Fibroblast of gingiva (primary cell): ENCODE data around the gene GRIP2.

Experiments
- DNase-seq: peaks from one replicate; pipeline ENCODE4 v3.0.0-alpha.2; 2011; ENCODE audit warnings: low read depth

The GRIP2 gene

DNA sequence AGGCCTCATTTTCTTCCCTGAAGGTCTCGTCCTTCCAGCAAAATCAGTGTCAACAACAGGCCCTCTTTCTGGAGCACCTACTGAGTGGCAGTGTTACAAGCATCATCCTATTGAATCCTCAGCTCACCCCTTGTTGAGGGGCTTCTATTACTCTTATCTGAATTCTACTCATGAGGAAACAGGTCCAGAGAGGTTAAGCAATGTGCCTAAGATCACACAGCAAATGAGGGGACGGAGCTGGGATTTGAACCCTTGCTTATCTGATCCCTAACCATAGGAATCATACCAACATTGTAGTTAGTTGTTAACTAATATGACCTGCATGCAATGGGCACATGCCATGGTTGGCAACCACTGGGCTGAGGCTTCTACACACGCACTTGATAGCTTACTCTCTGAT lies 74.7 kb downstream of the GRIP2 start:
- DNase-seq, result no peak

DNA sequence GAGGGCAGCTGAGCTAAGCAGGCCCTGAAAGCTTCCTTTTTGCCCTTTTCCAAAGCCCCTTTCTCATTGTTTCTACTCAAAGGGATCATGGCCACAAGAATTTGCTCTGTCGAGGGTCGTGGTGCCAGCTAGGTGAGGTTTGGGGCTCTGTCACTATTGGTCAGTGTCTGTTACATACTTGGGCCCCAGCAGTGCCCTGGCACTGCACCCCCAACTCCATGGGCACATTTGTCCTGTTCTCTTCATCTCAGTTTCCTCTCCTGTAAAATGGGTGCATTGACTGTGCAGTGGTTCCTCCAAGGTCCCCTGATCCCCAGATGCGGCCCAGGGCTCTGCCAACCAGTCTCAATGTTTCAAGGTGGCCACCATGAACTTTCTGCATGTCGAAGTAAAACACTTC lies 75.6 kb downstream of the GRIP2 start:
- no peak for DNase-seq

DNA sequence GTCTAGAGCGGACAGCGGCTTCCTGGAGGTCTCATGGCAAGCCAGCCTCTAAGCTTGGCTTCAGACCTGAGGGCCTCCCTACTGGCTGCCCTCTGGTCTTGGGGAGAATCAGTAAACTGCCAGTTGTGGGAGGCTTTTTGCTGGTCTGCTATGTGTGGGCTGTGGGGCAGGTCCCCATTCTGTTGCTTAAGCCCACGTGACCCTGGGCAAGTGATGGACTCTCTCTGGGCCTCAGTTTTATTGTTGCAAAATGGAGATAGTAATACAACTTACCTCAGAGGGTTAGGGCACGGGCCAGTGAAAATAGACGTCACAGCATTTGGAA lies 76.0 kb downstream of the GRIP2 start:
- no peak for DNase-seq

DNA sequence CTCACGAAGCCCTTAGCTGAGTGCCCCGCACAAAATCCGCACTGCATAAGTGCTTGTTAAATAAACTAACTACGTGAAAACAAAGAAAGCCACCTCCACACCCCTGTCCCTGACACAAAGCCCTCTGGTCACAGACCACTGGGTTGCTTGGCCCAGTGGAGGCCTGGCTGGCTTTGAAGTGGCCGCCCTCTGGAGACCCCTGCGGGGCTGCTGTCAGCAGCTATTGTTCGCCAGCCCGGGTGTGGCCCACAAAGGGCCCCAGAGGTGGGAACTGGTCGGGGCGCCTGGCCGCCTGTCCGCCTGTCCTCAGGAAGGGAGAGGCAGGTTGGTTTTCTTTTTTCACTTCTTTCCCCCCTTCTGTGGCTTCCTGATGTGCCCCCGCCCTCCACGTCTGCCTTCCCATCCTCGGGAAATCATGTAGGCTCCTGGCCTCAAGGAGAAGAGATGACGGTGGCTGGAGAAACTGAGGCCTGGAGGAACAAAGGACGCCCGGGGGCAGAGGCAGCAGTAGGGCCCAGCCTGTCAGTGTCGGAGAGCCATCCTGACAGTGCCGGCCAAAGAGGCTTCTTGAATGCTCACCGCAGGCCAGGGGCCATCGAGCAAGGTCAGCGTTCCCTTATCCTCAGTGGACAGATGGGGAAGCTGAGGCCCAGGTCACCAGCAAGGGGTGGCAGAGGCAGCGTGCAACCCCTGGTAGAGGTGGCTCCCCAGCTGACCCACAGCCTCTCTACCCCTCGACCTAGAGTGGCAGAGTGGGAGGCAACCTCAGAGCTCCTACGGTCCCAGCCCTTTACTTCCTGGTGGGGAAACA lies 76.6 kb downstream of the GRIP2 start:
- DNase-seq, result no peak

DNA sequence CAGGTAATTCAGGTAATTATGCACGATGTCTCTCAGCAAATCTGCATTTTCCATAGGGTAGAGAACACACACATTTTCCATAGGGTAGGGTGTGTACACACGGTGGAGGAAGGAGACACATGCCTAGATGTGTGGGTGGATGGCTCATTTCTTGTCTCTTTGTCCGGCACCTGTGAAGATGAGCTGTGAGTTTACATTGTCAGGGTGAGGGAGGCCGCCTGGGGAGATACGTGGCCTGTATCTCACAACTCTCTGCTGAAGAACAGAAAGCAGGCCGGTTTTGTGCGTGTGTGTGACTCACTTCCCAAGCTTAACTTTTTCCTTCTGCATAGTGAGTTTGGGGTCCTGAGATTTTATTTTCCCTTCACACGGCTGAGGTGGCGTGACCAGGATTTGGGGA lies 77.4 kb downstream of the GRIP2 start:
- DNase-seq, result no peak

DNA sequence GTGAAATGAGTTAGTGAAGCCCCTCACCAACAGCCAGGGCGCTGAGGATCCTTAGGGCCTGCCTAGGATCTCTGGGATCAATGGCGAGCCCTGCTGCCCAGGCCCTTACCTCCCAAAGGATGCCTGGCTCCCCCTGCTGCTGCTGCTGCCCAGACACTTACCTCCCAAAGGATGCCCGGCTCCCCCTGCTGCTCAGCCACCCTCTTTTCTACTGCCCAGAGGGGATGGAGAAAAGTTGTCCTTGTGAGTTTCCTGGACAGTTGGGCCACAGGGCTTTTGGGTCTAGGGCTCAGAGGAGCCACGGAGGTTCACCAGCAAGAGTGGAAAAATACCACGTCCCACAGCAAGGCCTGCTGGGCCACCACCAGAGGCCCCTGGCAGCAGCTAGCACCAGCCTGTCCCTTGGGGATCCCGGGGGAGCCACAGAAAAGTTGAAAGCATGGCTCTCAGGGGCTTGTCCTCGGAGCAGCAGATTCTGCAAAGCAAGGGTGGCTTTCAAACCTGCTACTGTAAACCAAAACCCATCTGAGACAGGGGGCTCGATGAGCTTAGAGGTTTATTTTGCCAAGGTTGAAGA lies 78.3 kb downstream of the GRIP2 start:
- DNase-seq, result peak; percentile 68

DNA sequence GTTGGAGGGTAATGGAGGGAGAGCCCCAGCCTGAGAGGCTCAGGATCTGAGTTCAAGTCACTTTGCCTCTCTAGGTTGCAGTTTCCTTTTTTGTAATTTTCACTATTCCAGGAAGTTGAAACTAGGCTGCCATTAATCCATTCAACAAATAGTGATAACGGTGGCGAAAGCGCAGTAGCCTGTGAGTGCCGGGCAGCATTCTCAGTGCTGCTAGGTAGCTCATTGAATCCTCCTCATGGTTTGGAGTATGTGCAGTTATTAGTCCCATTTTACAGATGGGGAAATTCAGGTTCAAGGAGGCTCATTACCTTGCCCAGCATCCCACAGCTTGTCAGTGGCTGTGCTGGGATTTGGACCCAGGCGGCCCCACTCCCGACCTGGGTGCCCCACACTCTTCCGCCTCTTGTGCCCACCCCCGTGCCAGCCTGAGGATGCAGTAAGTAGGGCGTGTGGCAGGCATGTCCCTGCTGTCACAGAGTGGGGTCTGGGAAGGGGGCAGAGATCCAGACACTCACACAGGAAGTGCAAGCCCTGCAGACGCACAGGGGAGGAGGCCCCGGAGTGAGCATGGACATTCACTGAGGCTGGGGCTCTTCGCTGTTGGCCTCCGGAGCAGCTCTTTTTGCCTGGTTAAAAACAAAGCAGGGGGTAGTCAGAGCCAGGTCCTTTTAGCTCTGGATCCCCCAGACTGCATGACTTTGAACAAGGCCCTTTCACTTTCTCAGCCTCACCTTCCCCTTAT lies 79.0 kb downstream of the GRIP2 start:
- no peak for DNase-seq

DNA sequence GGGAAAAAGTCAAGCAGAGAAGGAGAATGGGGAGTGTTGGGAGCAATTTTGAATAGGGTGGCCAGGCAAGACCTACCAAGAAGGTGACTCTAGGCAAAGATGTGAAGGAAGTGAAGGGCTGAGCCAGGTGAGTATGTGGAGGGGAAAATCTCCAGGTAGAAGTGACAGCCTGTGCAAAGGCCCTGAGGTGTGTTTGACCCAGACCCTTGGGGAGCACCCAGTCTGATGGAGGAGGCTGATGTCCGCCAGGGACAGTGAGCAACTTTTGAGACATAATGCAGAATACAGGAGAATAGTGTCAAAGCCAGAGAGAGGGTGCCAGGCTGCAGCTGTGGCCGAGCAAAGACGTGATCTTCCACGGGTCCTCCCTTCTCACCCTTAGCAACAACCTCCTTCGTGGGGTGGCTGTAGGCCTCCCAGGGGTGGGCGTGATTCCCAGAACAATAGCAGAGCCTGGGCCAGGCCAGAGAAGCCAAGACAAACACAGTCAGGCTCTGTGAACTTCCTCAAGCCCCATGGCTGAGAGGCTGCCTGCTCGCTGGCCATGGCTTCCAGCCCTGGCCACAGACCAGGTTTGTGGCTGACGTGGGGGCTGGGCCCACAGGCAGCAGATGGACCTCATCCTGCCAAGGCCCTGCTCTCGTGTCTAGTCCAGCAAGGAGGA lies 79.7 kb downstream of the GRIP2 start:
- peak; percentile 98 for DNase-seq

DNA sequence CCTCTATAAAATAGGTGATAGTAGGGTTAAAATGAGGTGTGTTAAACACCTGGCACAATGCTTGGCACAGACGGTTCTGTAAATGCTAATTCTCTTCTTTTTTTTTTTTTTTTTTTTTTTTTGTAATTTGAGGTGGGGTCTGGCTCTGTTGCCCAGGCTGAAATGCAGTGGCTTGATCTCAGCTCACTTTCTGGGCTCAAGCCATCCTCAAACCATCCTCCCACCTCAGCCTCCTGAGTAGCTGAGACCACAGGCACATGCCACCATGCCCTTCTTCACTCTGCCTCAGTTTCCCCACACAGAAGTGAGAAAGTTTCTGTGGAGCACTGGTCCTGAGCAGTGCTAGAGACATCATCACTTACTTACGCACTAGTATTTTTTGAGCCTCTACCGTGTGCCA lies 80.4 kb downstream of the GRIP2 start:
- DNase-seq, result no peak

DNA sequence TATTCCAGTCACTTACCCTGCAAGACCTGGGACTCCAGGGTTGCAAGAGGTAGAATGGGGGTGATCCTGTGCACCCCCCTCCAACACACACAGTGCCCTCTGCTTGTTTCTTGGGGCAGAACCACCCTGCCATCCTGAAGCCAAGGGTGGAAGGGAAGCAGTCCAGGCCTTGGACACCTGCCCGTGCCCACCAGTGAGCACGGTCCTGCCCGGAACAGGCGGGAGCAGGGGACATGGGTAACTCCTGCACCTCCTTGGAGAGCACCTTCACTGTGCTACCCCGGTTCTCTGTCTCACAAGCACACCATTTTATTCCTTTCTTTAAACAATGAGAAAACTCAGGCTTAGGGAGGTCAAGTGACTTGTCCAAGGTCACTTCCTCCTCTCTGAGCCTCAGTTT lies 80.8 kb downstream of the GRIP2 start:
- no peak for DNase-seq

DNA sequence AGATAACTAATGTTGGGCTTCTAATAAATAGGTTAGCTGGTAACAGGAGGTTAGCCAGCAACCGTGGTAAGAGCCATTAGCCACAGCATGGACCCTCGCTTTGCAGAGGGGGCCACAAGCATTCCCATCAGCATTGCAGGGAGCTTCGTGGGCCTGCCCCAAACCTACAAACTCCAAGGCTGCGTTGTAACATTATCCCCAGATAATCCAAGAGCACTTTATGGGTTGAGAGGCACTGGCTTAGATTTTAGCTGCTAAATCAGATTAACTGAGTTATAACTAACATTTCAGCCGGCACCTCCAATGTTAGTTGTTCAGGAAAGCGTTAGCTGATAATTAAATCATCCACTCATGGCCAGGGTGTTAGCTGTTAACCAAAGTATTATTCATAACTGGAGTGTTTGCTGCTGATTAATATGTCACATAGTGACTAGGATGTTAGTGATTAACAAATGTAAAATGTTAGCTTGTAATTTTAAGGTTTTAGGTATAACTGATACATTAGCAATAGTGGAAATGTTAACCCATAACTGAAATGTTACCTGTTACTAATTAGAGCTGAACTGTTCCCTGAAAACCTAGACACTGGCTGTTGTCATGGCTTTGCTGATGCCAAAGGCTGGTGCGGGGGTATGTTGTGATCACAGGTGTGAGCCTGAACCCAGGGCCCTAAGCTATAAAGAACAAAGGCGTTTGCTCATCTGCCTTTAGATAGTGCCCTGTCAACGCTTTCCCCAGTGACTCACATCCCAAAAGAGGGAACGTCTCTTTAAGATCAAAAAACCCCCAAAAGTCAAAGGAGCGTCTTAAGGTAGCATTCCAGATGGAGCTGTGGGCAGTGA lies 81.5 kb downstream of the GRIP2 start:
- no peak for DNase-seq

DNA sequence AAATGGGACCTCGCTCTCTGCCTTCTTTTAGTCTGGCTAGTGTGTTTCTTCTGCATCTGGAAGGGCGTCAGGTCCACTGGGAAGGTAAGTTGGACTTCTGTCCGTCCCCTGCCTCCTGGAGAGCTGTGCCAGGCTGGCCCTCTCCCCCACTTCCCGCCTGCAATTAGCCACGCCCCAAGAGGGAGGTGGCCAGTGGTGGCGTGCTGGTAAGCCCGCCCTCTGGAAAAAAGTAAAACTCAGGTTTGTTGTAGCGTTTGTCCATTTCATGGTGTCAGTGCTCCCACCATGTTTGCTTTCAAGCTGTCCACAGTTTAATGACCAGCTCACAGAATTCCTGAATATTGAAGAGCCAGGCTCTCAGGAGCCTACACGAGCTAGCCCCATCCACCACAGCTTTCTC lies 82.1 kb downstream of the GRIP2 start:
- DNase-seq, result no peak

DNA sequence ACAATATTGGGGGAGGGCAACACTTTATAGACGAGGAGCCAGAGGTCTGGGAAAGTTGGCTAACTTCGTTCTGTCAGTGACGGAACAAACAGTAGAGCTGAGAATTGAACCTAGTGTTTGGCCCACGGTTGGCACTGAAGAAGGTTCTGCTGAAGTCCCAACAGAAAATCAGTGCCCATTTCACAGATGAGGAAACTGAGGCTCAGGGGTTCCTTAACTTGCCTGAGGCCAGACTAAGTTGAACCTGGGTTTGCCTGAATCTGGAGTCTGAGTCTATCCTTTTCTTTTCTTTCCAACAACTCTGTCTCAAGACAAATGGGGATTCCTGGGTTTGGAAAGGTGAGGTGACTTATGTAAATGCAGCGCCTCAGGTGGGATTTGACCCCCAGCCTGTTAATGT lies 82.7 kb downstream of the GRIP2 start:
- no peak for DNase-seq

DNA sequence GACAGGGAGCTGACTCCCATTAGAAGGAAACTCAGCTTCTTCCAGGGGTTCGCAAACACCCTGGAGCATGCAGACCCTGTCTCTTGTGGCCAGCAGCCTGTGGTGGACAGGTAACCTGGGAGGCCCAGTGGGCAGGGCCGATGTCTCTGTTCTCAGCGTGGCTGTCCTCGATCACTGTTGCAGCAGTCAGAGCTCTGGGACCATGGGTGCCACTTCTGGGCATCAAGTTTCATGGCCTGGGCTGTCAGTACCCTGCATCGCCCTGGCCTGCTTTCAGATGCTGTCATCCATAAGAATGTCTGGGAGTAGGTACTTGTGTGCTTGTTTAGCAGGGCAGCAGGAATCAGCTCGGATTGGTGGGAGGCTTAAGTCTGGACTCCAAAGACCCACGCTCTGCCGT lies 83.3 kb downstream of the GRIP2 start:
- no peak for DNase-seq

DNA sequence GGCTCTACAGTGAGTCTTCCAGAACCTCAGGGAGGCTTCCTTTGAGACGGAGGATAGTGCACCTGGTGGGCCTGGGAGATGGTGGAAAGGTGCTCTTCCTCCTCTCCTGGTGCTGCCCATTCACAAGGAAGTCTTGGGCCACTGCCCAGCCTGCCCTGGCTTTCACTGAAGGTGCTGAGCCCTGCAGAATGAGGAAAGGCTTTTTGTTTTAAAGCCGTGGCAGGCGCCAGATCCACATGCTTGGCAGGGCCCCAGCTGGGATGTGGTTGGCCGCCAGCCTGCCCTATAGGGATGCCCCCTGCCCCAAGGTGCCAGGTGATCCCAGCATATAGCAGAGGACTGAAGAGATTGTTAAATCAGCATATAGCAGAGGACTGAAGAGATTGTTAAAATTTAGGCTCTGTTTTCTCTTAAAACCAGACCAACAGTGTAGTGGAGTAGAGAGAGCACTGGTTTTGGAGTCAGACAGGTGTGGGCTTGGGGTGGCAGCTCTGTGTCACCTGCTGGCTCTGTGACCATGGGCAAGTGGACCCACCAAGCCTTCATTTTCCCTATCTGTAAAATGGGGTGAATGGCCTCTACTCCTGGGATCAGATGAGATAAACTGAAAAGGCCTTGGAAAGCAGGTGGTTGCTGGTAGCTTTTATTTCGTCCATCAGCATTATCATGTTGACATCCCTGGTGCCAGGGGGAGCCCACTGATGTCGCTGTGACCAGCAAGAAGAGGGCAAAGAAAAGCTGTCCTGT lies 84.4 kb downstream of the GRIP2 start:
- no peak for DNase-seq

DNA sequence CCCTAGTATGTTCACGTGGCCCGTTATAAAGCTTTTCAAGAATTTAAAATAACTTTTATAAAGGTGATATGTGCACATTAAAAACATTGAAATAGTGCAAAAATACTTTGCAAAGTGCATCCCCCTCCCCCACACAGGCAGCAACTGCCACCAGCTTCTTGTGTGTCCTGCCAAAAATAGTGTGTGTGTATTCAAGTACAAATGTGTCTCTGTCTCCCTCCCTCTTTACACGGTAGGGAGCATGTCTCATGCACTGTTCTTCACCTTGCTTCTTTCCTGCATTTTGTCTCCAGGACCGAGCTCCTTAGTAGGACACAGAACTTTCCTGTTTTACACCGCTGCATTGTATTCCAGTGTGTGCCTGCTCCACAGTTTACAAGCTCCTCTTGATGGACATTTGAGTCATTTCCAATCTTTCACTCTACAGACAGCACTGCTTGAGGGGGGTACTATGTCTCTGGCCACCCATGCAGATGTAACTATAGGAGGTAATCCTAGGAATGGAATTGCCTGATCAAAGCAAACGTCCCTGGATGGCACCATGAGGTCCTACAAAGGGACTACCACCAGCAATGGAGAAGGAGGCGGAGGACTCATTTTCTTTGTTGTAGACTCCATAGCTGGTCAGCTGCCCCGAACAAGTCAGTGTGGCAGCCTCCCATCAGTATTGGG lies 85.4 kb downstream of the GRIP2 start:
- DNase-seq, result no peak

DNA sequence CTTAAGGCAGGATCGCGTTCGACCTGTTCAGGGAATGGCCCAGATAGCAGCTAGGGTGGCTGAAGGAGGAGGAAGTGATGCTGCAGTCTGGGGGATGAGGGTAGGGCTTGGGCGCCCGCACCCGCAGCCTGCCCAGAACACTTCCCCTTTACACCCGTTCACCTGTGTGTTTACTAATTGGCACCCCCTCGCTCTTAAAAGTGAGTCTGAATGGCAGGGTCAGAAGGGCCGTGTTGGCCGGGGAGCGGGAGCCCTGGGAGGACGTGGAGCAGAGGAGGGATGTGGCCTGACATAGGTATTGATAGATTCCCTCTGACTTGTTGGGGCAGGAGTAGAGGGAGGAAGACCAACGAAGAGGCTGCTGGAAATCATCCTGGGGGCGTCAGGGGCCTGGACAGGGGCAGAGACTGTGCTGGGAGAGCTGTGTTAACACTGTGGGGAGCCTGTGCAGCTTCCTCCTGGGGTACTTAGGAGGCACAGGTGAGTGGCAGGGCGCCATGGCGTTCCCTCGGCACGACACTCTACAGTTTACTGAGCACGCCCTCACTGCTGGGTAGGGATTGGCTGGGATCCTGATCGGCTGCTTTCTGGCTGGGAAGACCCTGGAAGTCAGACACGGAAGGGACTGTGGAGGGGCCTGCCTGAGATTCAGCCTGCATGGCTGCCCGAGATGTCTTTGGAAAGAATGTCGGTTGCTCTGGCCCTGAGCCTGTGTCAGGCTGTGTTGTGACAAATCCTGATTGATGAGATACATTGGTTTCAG lies 86.1 kb downstream of the GRIP2 start:
- no peak for DNase-seq

DNA sequence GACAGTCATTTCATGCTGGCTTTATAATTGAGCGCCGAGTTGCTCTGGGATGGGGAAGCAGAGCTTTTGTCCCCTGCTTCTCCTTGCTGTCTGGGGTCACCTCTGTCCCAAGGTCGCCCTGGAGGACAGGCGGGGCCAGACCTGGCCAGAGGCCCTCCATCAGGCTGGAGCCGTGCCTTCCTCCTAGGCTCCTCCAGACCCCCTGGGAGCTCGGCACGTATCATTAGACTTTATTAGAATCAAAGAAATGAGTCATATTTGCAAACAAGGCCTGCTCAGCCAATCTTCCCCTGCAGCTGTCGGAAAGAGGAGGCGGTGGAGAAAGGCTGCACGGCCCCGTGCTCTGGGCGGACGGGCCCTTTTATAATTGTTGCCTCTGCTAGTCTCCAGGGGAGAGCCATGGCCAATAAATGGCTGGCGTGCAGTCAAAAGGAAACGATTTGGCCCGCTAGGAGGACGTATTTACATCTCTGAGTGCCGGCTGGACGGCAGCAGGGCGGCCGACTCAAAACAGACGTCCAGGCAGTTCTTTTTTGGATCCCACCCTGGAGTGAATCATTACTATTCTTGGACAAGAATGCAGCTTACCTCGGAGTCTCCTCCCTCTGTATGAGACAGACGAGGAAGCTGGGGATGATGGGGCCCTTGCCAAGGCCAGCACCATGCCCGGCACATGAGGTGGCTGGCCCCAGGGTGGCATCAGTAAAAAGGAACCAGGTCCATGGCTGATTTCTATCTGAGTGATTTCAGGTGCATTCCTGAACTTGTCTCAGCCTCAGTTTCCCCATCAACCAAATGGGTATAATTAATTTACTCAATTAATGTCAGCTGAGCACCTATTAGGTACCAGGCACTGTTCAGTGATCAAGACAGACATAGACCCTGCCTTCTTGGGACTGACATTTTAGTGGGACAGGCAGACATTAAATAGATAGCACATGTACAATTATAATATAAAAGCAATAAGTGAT lies 87.1 kb downstream of the GRIP2 start:
- peak; percentile 99 for DNase-seq
